ENCODE results near the gene NUP98.
"Not testable (repeated sequence)": the region's sequence is repeated elsewhere in the genome, so short reads cannot be mapped to it uniquely, and the experiment has no call there.

Gene NUP98

GRCh38 chr11:3820971-3821370, 23.6 kb upstream of the NUP98 start:
- no peaks in the 10 kb centered on the region for H3K4me1 Mint-ChIP-seq
- H3K27me3 Mint-ChIP-seq (ENCODE audit: low read depth), result no peaks in the 10 kb centered on the region
- no peak overlapping the region for H3K27ac Mint-ChIP-seq
- peaks cover 22% of the 10 kb centered on the region for H3K36me3 Mint-ChIP-seq (ENCODE audit: low read depth)
- no peak overlapping the region for H3K4me3 Mint-ChIP-seq
- TF ChIP-seq CTCF (IDR thresholded peaks at IDR 0.05; ENCODE audit: unreplicated experiment in 3 of 3), result no peak
- H3K9me3 Mint-ChIP-seq, result no peaks in the 10 kb centered on the region

- Mint-ChIP-seq H3K4me3 (no peak overlapping the region), H3K9me3 (no peaks in the 10 kb centered on the region), H3K27me3 (ENCODE audit: low read depth) (no peaks in the 10 kb centered on the region), H3K36me3 (ENCODE audit: low read depth) (no peaks in the 10 kb centered on the region), H3K4me1 (no peaks in the 10 kb centered on the region), H3K27ac (no peak overlapping the region)
- TF ChIP-seq CTCF (IDR thresholded peaks at IDR 0.05; ENCODE audit: unreplicated experiment in 3 of 3), result no peak
These were observed 19.9 kb upstream of the NUP98 start for GRCh38 chr11:3817181-3817800.

GRCh38 chr11:3816673-3817072, 19.3 kb upstream of the NUP98 start:
- Mint-ChIP-seq H3K4me1 (no peaks in the 10 kb centered on the region), H3K36me3 (ENCODE audit: low read depth) (no peaks in the 10 kb centered on the region), H3K9me3 (no peaks in the 10 kb centered on the region), H3K27me3 (ENCODE audit: low read depth) (no peaks in the 10 kb centered on the region), H3K27ac (no peak overlapping the region), H3K4me3 (no peak overlapping the region)
- no peak for TF ChIP-seq CTCF (IDR thresholded peaks at IDR 0.05; ENCODE audit: unreplicated experiment in 3 of 3)

GRCh38 chr11:3815845-3816244, 18.5 kb upstream of the NUP98 start:
- H3K9me3 Mint-ChIP-seq, result no peaks in the 10 kb centered on the region
- TF ChIP-seq CTCF (IDR thresholded peaks at IDR 0.05; ENCODE audit: unreplicated experiment in 3 of 3), result no peak
- no peaks in the 10 kb centered on the region for H3K27me3 Mint-ChIP-seq (ENCODE audit: low read depth)
- peaks cover 6% of the 10 kb centered on the region for H3K4me1 Mint-ChIP-seq
- H3K27ac Mint-ChIP-seq, result peak overlapping the region in 1 of 3 experiments; percentile 9
- no peaks in the 10 kb centered on the region for H3K36me3 Mint-ChIP-seq (ENCODE audit: low read depth)
- H3K4me3 Mint-ChIP-seq, result no peak overlapping the region

GRCh38 chr11:3814832-3815231, 17.5 kb upstream of the NUP98 start:
- H3K27me3 Mint-ChIP-seq (ENCODE audit: low read depth); H3K4me3 Mint-ChIP-seq; H3K4me1 Mint-ChIP-seq; H3K27ac Mint-ChIP-seq; H3K9me3 Mint-ChIP-seq; H3K36me3 Mint-ChIP-seq (ENCODE audit: low read depth): not testable (repeated sequence)

GRCh38 chr11:3810951-3811350, 13.6 kb upstream of the NUP98 start:
- Mint-ChIP-seq H3K36me3 (ENCODE audit: low read depth) (no peaks in the 10 kb centered on the region), H3K9me3 (no peaks in the 10 kb centered on the region), H3K27ac (no peak overlapping the region), H3K27me3 (ENCODE audit: low read depth) (no peaks in the 10 kb centered on the region), H3K4me1 (peaks cover 15% of the 10 kb centered on the region), H3K4me3 (peak overlapping the region in 1 of 3 experiments; percentile 45)
- no peak for TF ChIP-seq CTCF (IDR thresholded peaks at IDR 0.05; ENCODE audit: unreplicated experiment in 3 of 3)

Data from nephron (organoid).